DMS153 treated with DMSO at 0.1 percent for 48 hours (cell line): ENCODE results near the gene MTX2.
"Not testable (repeated sequence)": the region's sequence is repeated elsewhere in the genome, so short reads cannot be mapped to it uniquely, and the experiment has no call there.

ENCODE experiments used
- DNase-seq: peaks from one replicate; lab custom pipeline; 2025; ENCODE audit not compliant: unreplicated experiment; lab: John Stamatoyannopoulos, UW

The MTX2 gene

DNA sequence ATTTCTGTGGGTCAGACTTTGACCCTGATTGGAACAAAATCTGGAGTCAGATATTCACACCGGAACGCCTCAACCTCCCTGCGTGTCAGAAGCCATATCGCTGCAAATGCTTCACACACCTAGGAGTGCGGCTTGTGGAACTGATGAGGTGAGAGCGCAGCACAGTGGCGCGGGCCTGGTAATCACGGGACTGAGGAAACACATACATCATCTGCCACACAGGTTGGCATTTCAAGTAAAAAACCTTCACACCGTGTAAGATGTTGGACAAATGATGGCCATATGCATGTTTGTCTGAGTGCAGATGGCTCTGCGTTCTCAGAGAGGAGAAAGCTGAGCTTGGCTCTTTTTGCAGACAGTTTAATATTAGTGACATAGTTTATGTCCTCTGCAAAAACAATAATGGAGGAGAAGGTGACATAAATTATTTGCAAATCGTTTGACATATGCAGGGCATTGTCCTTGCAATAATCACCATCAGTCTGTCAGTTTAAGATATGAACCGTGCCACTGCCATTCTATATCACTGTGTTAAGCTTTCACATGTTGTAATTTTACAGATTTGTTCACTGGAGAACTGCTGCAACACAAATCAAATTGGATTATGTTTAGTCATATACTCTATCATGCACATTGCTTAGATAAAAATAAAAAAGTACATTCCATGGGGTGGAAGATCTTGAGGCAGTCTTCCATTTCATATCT is 101.4 kb downstream of the MTX2 start:
- DNase-seq = no peak

GRCh38 chr2:176373155-176373554 is 103.9 kb downstream of the MTX2 start:
- not testable (repeated sequence) for DNase-seq

DNA sequence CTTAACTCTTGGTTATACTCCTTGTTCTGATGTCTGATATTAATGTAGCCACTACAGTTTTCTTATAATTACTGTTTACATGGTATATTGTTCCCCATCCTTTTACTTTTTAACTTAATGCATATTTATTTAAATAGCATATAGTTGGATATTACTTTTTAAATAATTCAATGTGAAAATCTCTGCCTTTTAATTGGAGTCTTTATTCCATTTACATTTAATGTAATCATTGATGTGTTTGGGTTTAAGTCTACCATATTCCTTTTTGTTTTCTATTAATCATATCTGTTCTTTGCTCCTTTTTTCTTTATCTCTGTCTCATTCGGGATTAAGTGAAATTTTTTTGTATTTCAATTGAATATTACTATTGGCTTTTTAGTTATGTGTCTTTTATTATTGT is 109.1 kb downstream of the MTX2 start:
- no peak for DNase-seq

GRCh38 chr2:176380341-176380740 is 111.1 kb downstream of the MTX2 start:
- DNase-seq = no peak

DNA sequence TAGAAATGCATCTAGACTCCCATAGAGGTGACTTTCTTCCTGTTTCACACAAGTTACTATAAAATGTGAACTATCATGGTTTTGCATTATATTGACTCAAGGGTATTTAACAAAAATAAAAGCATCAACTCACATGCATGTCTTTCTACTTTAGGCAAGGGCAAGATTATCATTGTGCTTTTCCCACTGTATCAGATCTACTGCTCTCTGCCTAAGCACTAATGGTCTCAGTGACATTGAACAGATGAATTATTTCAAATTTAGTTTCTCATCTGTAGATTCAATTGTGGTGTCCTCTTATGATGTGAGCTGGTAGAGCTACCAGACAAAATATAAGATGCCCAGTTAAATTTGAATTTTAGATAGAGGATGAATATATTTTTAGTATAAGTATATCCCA is 113.9 kb downstream of the MTX2 start:
- DNase-seq = no peak

DNA sequence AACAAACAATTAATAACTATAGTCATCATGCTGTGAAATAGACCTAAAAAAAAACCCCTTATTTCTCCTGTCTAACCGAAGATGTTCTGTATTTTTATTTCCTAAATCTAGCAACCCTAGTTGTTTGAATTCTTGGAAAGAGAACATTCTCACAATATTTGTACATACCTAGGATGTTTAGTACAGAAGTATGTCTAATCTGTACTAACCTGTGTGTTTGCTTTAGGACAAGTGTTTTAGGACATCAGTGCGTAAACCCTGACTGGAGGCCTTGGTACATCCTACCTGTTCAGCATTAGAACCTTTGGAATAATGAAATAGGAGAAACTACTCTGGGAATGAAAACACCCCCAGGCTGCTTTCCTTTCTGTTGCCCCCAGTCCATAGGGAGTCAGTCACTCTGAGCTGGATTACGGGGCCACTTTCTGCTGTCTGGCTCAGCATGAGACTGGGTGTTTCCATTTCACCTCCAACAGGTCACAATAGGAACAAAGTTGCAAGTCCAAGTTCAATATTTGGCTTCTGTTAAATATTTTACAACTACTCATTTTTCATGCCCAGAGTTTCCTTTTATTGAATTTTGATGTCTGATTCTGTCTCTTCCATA is 114.7 kb downstream of the MTX2 start:
- no peak for DNase-seq

DNA sequence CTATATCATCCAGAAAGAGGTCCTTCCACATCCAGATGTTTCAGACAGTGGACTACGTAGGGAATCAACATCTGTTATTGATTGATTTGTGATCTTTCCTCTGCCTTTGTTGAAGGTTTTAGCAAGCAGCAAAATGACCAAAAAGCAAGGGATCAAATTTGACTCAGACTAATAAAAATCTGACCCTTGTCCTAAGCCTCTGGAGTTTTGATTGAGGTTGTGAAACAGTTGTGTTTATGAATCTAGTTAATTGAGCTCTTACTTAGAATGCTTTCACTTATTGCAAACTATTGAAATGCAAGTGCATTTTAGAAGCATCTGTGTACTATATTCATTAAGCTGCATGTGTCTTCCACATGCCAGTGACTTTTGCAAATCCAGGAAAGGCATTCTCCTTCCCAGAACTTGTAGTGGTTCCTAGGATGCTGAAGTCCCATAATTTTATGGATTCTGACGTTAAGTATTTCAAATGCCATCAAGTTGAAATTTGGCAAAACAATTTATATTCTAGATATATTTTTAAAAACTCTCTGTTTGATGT is 116.0 kb downstream of the MTX2 start:
- DNase-seq = no peak

DNA sequence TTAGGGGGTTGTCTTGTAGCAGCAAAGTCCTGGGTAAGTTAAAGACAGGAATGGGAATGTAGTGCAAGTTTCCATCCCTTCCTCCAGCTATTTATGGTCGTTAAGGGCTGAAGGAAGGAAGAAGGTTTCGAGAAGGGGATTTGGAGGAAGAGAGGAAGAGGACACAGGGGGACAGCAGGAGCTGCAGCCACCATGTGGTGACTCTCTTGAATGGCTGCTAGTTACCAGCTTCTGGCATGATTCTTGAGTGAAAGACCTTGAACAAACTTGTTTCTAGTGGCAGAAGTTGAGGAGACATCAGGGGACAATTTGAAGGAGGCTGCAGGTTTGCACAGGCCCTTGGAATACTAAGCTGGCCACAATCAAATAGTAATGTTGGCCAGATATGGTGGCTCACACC is 116.6 kb downstream of the MTX2 start:
- DNase-seq = no peak
